GM20431 (cell line): ENCODE data around the gene WDR11.

Experiments
- in situ Hi-C: fragments of 300-500 bp; cut with MseI, MboI; formaldehyde crosslinking; loops from one replicate; pipeline ENCODE4 v1.15.0; 2020; ENCODE audit warnings: low sequenced_read_pairs; ENCODE audit not compliant: unreplicated experiment

WDR11 gene

DNA sequence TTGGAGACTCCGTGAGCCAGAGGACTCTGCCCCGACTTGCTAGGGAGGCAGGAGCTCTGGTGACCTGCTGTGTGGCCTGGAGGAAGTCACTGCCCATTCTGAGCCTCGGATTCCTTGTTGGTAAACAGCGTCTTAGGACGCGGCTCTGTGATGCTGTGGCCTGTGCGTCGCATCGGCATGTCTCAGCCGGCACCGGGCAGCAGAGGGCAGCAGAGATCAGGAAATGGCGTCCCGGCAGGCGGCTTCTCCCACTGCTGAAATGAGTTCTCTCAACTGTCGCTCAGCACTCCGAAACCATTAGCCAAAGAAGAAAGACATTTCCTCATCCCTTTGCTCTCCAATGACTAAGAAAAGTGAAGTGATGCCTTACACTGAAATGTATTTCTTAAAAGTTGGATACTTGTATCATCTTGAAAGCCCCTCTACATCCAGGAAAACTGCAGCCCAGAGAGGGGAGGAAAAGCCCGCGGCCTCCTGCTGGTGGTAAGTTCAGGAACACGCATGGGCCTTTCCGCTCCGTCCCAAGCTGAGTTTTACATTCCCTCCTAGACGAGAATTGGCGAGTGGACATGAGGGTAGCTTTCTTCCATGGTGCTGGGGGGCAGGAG, 91.7 kb downstream of the WDR11 start:
- in situ Hi-C loops, result loop anchor here (10.0 to 25.0 kb wide), 3 partner anchors 662 to 944 kb away; no protein-coding TSS in a partner anchor

DNA sequence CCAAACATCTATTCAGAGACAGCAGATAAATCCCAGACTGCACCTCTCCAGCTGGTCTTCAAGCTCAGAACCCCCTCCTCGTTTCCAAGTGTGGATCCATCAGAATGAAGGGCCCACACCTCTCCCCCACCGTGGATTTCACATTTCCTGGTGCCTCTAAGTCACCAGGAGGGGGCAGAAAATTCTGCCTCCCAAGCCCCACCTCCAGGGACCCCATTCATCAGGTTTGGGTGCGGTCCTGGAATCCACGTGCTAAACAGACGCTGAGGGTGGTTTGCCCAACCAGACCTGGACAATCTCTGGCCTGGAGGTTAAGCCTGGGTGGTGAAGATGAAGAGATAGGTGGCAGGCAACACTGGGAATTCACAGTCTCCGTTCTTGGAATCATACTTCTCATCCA, 92.4 kb downstream of the WDR11 start:
- in situ Hi-C loops, result loop anchor here (10.0 to 25.0 kb wide), 3 partner anchors 661 to 944 kb away; no protein-coding TSS in a partner anchor

DNA sequence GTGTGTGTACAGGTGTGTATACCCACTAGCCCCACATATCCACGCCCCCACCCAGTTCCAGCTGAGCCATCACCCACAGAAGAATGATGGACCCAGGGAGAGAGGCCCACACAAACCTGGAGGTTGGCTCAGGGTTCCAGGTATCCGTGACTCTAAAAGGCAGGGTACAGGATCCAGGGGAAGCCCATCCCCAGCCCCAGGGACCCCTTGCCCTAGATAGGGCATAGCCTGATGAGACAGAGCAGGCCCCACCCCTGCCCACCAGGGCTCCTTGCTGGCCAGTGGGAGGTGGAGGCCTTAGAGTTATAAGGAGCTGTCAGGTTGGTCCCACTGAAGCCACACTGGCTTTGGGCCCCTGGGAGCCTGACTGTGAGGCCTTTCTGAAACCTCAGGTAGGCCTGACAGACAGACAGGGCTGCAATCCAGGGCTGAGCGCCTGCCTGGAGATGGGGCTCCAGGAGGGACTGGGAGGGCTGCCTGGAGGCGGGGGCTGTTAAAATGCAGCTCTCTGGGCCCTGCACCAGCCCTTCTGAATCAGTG, 93.5 kb downstream of the WDR11 start:
- in situ Hi-C loops, result loop anchor here (10.0 to 25.0 kb wide), 3 partner anchors 660 to 943 kb away; no protein-coding TSS in a partner anchor

DNA sequence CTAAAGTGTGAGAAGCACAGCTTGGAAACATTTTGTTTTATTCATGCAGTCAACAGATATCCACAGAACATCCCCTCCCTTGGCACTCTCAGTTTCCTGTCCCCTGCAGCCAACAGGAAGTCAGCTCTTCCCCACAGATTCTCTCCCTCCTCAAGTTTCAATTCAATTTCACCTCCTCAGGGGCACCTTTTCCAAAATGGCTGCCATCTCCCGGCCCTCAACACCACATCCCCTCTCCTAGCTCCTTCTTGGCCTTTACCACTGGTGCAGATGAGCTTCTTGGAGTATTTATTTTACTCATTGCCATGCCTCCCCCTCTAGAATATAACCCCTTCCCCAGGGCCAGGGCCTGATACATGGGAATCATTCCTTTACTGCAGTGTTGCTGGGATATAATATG, 94.0 kb downstream of the WDR11 start:
- in situ Hi-C loops, result loop anchor here (10.0 to 25.0 kb wide), 3 partner anchors 660 to 942 kb away; no protein-coding TSS in a partner anchor

DNA sequence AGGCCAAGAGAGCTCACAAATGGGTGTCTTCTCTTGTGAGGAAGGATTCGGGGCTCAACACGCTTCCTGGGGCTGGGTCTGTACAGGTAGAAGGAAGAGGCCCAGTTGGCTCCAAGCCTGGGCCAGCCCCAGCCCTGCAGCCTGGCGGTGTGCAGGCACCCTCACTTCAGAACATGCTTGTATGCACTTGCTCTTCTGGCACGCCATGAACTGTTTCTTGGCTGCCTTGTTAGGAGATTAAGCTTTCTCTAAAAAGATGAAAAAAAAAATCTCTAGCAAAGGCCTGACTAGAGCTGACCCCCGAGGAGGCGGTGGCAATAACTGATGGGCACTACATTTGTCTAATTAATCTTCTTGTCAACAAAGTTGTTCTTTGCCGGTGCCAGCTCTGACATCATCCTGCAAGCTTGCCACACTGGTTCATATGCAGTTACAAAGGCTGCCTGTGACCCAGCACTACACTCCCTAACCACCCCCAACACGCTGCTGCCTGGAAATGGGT, 94.7 kb downstream of the WDR11 start:
- in situ Hi-C loops, result loop anchor here (10.0 to 25.0 kb wide), 3 partner anchors 659 to 941 kb away; no protein-coding TSS in a partner anchor

DNA sequence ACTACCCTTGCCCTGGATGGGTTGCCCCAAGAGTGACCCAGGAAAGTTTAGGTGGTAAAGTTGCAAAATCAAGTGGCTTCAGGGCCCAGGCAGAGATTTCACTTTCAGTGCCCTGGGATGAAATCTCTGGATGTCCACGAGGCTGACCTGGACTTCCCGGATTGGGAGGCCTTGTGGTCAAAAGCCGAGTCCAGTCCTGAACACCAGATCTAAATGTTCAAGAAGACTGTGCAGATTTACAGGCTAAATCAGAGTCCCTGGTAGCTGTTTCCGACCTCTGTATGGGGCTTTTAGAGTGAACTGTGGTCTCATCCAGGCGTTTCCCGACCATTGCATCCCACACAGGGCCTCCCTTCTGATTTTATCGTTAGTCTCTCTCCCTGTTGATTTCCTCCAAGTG, 95.3 kb downstream of the WDR11 start:
- in situ Hi-C loops, result loop anchor here (10.0 to 25.0 kb wide), 3 partner anchors 658 to 941 kb away; no protein-coding TSS in a partner anchor

DNA sequence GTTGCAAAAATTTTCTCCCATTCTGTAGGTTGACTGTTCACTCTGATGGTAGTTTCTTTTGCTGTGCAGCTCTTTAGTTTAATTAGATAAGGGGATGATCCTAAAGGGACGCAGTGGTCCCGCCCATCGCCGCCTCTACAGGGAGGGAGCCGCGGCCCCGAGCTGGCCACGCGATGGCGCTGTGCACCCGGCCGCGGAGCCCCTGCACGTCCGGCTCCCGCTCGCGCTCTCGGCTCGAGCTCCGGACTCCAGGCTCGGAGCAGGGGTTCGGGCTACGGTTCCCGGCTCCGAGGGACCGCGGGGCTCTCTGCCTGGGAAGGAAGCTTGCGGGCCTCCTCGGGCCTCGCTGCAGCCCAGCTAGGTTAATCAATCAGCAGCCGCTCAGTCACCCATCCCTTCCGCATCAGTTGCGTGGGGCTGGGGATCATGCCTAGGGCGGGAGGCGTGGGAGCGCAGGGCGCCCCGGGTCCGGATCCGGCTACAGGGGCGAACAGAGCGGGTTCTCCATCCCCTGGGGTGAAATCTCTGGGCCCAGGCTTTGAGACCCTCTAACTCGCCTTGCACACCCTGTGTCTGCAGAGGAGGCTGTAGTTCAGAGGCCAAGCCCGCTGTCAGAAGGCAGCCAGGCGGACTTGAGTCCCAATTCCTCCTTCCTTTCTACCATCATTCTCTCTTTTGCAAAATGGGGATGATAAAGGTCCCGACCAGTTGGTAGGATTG, 97.9 kb downstream of the WDR11 start:
- in situ Hi-C loops, result loop anchor here (10.0 to 25.0 kb wide), 3 partner anchors 656 to 938 kb away; no protein-coding TSS in a partner anchor

DNA sequence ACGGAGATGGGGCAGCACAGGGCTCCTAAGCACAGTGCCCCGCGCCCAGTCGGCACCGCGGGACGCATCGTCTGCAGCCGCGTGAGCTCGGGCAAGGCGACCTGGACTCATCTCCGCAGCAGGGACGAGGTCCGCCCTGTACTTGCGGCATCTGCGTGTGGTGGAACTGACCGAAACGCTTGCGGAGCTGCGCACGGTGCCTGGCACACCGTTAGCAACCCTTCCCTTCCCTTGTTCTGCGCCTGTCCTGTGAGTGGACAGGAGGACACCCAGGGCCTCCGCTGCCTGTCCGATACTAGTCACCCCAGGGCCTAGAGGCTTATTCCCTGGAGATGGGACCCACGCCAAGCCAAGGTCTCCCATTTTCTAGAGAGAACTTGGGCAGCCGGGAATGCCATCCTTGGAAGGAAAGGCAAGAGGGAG, 98.5 kb downstream of the WDR11 start:
- in situ Hi-C loops, result loop anchor here (10.0 to 25.0 kb wide), 3 partner anchors 655 to 938 kb away; no protein-coding TSS in a partner anchor

DNA sequence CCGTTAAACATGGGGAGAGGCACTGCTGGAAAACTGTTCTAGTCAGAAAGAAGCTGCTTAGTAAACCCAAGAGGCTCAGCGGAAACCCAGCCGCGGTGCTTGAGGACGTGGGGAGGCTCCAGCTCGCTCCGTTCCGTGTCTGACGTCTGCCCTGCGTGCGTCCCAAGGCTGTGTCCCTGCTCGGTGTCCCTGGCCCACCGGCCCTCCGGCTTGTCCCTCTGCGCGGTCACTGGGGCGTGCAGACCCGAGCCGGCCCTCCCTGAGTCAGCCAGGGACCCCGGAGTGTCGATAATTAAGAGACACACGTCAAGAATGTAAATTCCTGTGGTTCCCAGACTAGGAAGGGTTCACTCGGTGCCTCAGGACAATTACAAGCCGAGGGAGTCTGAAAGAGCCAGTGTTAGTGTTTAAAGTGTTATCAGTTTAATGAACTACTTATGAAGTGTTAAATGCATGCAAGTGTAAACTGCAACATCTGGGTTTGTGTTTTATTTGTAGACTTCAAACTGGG, 98.9 kb downstream of the WDR11 start:
- in situ Hi-C loops, result no loop called here

DNA sequence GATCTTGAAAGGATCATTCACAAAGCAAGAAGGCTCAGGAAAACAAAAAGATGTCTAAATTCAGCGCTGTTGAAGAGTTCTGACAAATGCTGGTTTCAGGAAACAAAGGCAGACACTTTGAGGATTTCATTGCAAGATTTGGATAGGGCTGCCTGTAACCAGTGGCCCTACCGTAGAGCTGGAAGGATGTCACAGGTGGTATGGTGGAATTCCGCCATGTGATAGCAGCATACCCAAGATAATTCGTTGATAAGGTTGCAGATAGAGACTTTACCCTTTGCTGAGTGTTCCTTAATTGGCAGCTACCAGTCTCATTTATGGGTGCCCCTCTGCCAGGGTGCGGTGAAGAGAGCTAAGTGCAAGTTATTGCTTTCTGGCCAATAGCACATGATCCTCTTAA, 100.1 kb downstream of the WDR11 start:
- in situ Hi-C loops, result no loop called here

DNA sequence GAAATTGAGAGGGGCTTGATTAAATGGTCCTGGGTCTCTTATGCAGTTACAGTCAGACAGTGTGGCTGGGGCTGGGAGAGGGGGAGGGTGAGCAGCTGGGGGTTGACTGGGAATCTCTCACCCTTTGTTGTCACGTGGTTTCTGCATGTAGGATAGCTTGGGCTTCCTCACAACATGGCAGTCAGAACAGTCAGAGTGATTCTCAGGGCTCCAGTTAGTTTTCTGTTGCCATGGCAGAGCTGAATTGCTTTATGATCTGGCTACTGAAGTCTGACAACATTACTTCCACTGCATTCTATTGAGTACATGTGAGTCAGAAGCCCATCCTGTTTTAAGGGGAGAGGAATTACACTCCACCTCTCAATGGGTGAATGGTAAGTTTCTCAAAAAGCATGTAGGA, 102.7 kb downstream of the WDR11 start:
- in situ Hi-C loops, result no loop called here
